IMR-90 (cell line): ENCODE data around the gene CLMP. TPM values are rescaled to one million over a fixed set of nuclear protein-coding genes. Genes with fewer than 3 reads are reported as not detected.

Experiments used
- ATAC-seq: fragments of 200-7000 bp; cut with Tn5 transposase; 2 replicates; pipeline ENCODE4 v1.9.1; 2020; ENCODE audit warnings: low read depth, mild to moderate bottlenecking, moderate library complexity
- BruUV-seq: library from RNA; stranded (reverse); fragments of 400-500 nt; replicated peaks from 2 replicates; lab custom pipeline; 2021; lab: Mats Ljungman, UMichigan
- CTCF ChIA-PET: fragments of 300-600 bp; formaldehyde crosslinking; extraction: SDS; loops from one replicate; lab custom pipeline; 2021; ENCODE audit warnings: antibody characterized with exemption; lab: Yijun Ruan, JAX
- POLR2A ChIA-PET: fragments of 300-600 bp; sonication (Branson Sonifier 250); formaldehyde crosslinking; loops from one replicate; lab custom pipeline; 2022; ENCODE audit warnings: antibody characterized with exemption; ENCODE audit not compliant: unreplicated experiment; lab: Charles Lee
- DNase-seq: peaks from one replicate; pipeline ENCODE4 v3.0.0; 2013
- H2AFZ ChIP-seq: replicated peaks from 2 replicates; pipeline ENCODE3; 2013; ENCODE audit warnings: low read length, mild to moderate bottlenecking; ENCODE audit not compliant: poor library complexity
- H2AK5ac ChIP-seq: 2 replicates; pipeline ENCODE4 v1.6.1; 2013; ENCODE audit warnings: low read depth, low read length, inconsistent platforms
- H2AK9ac ChIP-seq: replicated peaks from 2 replicates; pipeline ENCODE3; 2013; ENCODE audit warnings: mild to moderate bottlenecking, low read depth, low read length, moderate library complexity; ENCODE audit not compliant: poor library complexity
- H2BK120ac ChIP-seq: 2 replicates; pipeline ENCODE4 v1.6.1; 2013; ENCODE audit warnings: low read depth, low read length, inconsistent platforms
- H2BK15ac ChIP-seq: 3 replicates; pipeline ENCODE4 v1.6.1; 2013; ENCODE audit warnings: low read depth, low read length, inconsistent platforms
- H2BK20ac ChIP-seq: 2 replicates; pipeline ENCODE4 v1.6.1; 2013; ENCODE audit warnings: low read depth, mild to moderate bottlenecking, inconsistent platforms, low read length, moderate library complexity
- H2BK5ac ChIP-seq: 2 replicates; pipeline ENCODE4 v1.6.1; 2013; ENCODE audit warnings: mild to moderate bottlenecking, low read depth, low read length, inconsistent platforms; ENCODE audit not compliant: poor library complexity, severe bottlenecking
- H3K14ac ChIP-seq: replicated peaks from 2 replicates; pipeline ENCODE4 v1.6.1; 2013; ENCODE audit warnings: low read depth, low read length, inconsistent platforms
- H3K18ac ChIP-seq: 2 replicates; pipeline ENCODE4 v1.6.1; 2013; ENCODE audit warnings: low read depth, low read length, control low read depth
- H3K23ac ChIP-seq: 2 replicates; pipeline ENCODE4 v1.6.1; 2013; ENCODE audit warnings: low read depth, low read length, inconsistent platforms
- H3K27ac ChIP-seq: 2 replicates; pipeline ENCODE4 v1.5.1; 2013; ENCODE audit warnings: mild to moderate bottlenecking, control low read depth, low read length; ENCODE audit not compliant: insufficient read depth
- H3K27me3 ChIP-seq: 2 replicates; pipeline ENCODE4 v1.6.1; 2013; ENCODE audit warnings: low read length; ENCODE audit not compliant: control insufficient read depth, insufficient read depth
- H3K36me3 ChIP-seq: 2 replicates; pipeline ENCODE4 v1.6.1; 2013; ENCODE audit warnings: low read length, mixed read lengths; ENCODE audit not compliant: control insufficient read depth, insufficient read depth
- H3K4ac ChIP-seq: 2 replicates; pipeline ENCODE4 v1.6.1; 2013; ENCODE audit warnings: low read depth, low read length, inconsistent platforms
- H3K4me1 ChIP-seq: 2 replicates; pipeline ENCODE4 v1.6.1; 2013; ENCODE audit warnings: low read length, mixed read lengths; ENCODE audit not compliant: control insufficient read depth, insufficient read depth
- H3K4me2 ChIP-seq: 2 replicates; pipeline ENCODE4 v1.6.1; 2013; ENCODE audit warnings: low read depth, mild to moderate bottlenecking, control low read depth, low read length, moderate library complexity
- H3K4me3 ChIP-seq: 2 replicates; pipeline ENCODE4 v1.5.1; 2013; ENCODE audit warnings: low read depth, mild to moderate bottlenecking, control low read depth, low read length, moderate library complexity; ENCODE audit not compliant: insufficient read depth
- H3K56ac ChIP-seq: 2 replicates; pipeline ENCODE4 v1.6.1; 2013; ENCODE audit warnings: low read length, inconsistent platforms; ENCODE audit not compliant: insufficient read depth; ENCODE audit errors: extremely low read depth
- H3K79me1 ChIP-seq, 2 experiments: 2 replicates each; pipeline ENCODE4 v1.6.1; 2013; ENCODE audit warnings: low read length in 2 of 2, inconsistent platforms in 1 of 2, low read depth in 1 of 2
- H3K9ac ChIP-seq: 2 replicates; pipeline ENCODE4 v1.6.1; 2013; ENCODE audit warnings: low read depth, low read length, control low read depth
- H3K9me1 ChIP-seq: 2 replicates; pipeline ENCODE4 v1.6.1; 2013; ENCODE audit warnings: low read length, inconsistent platforms; ENCODE audit not compliant: insufficient read depth
- H3K9me3 ChIP-seq: 2 replicates; pipeline ENCODE4 v1.6.1; 2013; ENCODE audit warnings: low read length; ENCODE audit not compliant: control insufficient read depth, insufficient read depth
- H4K20me1 ChIP-seq: 2 replicates; pipeline ENCODE4 v1.6.1; 2013; ENCODE audit warnings: low read length, inconsistent platforms; ENCODE audit not compliant: insufficient read depth
- H4K5ac ChIP-seq: 2 replicates; pipeline ENCODE4 v1.6.1; 2013; ENCODE audit warnings: mild to moderate bottlenecking, low read depth, low read length, control low read depth
- H4K8ac ChIP-seq, 2 experiments: 2 replicates each; pipeline ENCODE4 v1.6.1; 2013; ENCODE audit warnings: low read depth in 2 of 2, low read length in 2 of 2, control low read depth in 1 of 2, inconsistent platforms in 1 of 2
- H4K91ac ChIP-seq: 2 replicates; pipeline ENCODE4 v1.6.1; 2013; ENCODE audit warnings: low read depth, low read length, inconsistent platforms; ENCODE audit not compliant: insufficient read depth
- CEBPB ChIP-seq: IDR thresholded peaks from 2 replicates; pipeline ENCODE4 v1.6.1; 2012; ENCODE audit warnings: low read depth, low read length, improper control_type of control experiment
- MAZ ChIP-seq: IDR thresholded peaks from 2 replicates; pipeline ENCODE4 v1.6.1; 2012; ENCODE audit warnings: low read depth, mild to moderate bottlenecking, low read length, improper control_type of control experiment, moderate library complexity, borderline replicate concordance
- SMC3 ChIP-seq: fragments of 150-350 bp; IDR thresholded peaks from 2 replicates; pipeline ENCODE4 v1.6.1; 2016; ENCODE audit warnings: low read depth, mild to moderate bottlenecking, antibody characterized with exemption, low read length, moderate library complexity
- WGBS, 2 experiments: methylation state at CpG; one replicate each; pipeline versions ENCODE4 v1.1.5 to v1.1.7; 2013; ENCODE audit warnings: missing lambda C conversion rate in 2 of 2; ENCODE audit not compliant: insufficient read length in 1 of 2; ENCODE audit errors: extremely low coverage in 2 of 2; 5-methylcytosine and 5-hydroxymethylcytosine counted together
- dilution Hi-C: fragments of 300-500 bp; cut with HindIII; formaldehyde crosslinking; loops from one replicate; pipeline ENCODE4 v1.14.3; 2018; ENCODE audit warnings: low sequenced_read_pairs; ENCODE audit not compliant: unreplicated experiment
- in situ Hi-C: fragments of 300-500 bp; cut with MboI; formaldehyde crosslinking; loops from 3 replicates; pipeline ENCODE4 v1.14.3; 2019; ENCODE audit warnings: low sequenced_read_pairs, inconsistent platforms, mixed read lengths
- intact Hi-C: fragments of 100-400 bp; cut with micrococcal nuclease; formaldehyde crosslinking; loops from 2 replicates; pipeline ENCODE4 v1.10.0; 2022
- polyA plus RNA-seq, 3 experiments: library from polyadenylated mRNA; depleted of rRNA; stranded (reverse); fragments of >200 nt; gene quantifications; 2 replicates each; pipeline ENCODE4 v1.2.3, GENCODE V29; 2012; ENCODE audit warnings: low replicate concordance in 1 of 3
- total RNA-seq: library from RNA; depleted of rRNA; stranded (reverse); fragments of >200 nt; gene quantifications from 2 replicates; pipeline ENCODE4 v1.2.3, GENCODE V29; 2012

Gene CLMP
- total and polyA plus RNA-seq, 2 of the 4 experiments (the other 2 are of a cell fraction), result 54.7 to 95.7 TPM

- ATAC-seq, result peak; percentile 2; the same call in 1 of the 2 replicates
- intact Hi-C loops, result no loop called here
Observed at GRCh38 chr11:123181075-123181474, 14.0 kb downstream of the CLMP start.

More at GRCh38 chr11:123181075-123181474, 14.0 kb downstream of the CLMP start:
- Histone ChIP-seq H2BK15ac (peak overlapping the region; percentile 36; the same call in 2 of the 3 replicates), H3K4me2 (0 out of 2 replicates have a peak overlapping the region, but pooled peaks have one; percentile 17), H3K36me3 (peaks cover 71% of the 10 kb centered on the region), H3K9ac (no peak overlapping the region), H3K9me1 (peaks cover 49% of the 10 kb centered on the region), H3K14ac (peak overlapping the region; percentile 42), H4K5ac (peak overlapping the region; percentile 9), H3K27me3 (no peaks in the 10 kb centered on the region), H3K27ac (peak overlapping the region; percentile 47), H2AK5ac (peak overlapping the region; percentile 67), H4K91ac (peak overlapping the region; percentile 43; the same call in 1 of the 2 replicates), H2AFZ (no peak overlapping the region), H3K9me3 (no peaks in the 10 kb centered on the region), H3K23ac (0 out of 2 replicates have a peak overlapping the region, but pooled peaks have one; percentile 62), H3K56ac (no peak overlapping the region), H2BK20ac (peak overlapping the region; percentile 22; the same call in 1 of the 2 replicates), H2BK5ac (peak overlapping the region; percentile 14), H3K4ac (peak overlapping the region; percentile 6), H3K4me1 (peaks cover 39% of the 10 kb centered on the region), H3K79me1 (peaks cover 35 to 96% of the 10 kb centered on the region in 2 experiments), H2AK9ac (peak overlapping the region; percentile 80), H3K18ac (peak overlapping the region; percentile 20), H4K8ac (peak overlapping the region; percentile 14 to 19; a peak in 3 of 4 replicates), H2BK120ac (no peak overlapping the region), H4K20me1 (peaks cover 47% of the 10 kb centered on the region), H3K4me3 (no peak overlapping the region)
- TF ChIP-seq CEBPB, result 0 out of 2 replicates have a peak, but pooled peaks have one; percentile 10
- no peak for TF ChIP-seq SMC3
- no peak for TF ChIP-seq MAZ
- 100% methylated on average over 3 of the region's 4 CpGs; no CpG with 5 or more reads in 1 of the 2 experiments for WGBS, 2 experiments
- POLR2A ChIA-PET, result no interaction called here
- in situ Hi-C loops (loop anchor here (25.0 kb wide), 2 partner anchors 494 to 994 kb away; no protein-coding TSS in a partner anchor), dilution Hi-C loops (no loop called here)
- DNase-seq, result no peak
- CTCF ChIA-PET, result no interaction called here
- no TSS peak for BruUV-seq
